ENCODE data around the gene BSCL2. TPM values are rescaled to one million over a fixed set of nuclear protein-coding genes. Genes with fewer than 3 reads are reported as not detected.

BSCL2 gene
- total RNA-seq, 1 donor from 2014 or later, result 23.0 TPM

DNA sequence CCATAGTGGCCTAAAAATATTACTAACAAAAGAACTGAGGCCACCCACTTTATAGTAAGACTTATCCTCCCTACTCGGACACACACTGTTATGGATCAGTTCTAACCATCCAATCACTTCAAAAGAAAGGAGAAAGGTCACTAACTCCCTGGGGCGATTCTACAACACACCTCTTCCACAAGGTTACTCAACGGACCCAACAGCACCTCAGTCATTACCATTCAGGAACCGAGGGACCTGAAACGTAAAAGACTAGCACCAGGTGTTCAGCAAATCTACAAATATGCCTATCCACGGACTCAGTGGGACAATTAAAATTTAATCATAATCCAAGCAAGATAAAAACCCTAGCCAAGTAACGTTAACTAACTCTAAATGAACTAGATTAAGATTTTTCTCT lies 18.4 kb upstream of the BSCL2 start:
- ATAC-seq (no peak), DNase-seq (ENCODE audit: missing footprints) (no peak)
- intact Hi-C loops (cut with DNase I), result loop anchor here (2.0 to 5.0 kb wide), 4 partner anchors 17 to 132 kb away; partner anchors contain the start of genes C11orf98, CSKMT, STX5 and TEX54

DNA sequence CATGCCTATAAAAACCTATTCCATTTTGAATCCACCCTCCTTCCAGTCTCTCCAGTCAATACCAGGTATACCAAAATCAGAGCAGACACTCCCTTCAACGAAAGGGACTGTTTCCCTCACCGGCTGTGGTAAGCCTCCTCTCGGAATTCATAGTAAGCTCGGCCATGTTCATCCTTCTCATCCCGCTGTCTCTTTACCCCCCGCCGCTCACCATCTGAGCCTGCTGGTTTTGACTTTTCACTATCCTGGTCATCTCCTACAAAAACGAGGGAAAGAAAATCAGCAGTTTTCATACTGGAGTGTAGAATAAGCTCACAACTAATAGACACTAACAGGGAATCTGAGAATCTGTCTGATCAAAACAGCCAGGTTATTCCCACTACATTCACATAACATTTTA lies 16.9 kb upstream of the BSCL2 start:
- ATAC-seq (no peak), DNase-seq (ENCODE audit: missing footprints) (no peak)
- intact Hi-C loops (cut with DNase I), result no loop called here

DNA sequence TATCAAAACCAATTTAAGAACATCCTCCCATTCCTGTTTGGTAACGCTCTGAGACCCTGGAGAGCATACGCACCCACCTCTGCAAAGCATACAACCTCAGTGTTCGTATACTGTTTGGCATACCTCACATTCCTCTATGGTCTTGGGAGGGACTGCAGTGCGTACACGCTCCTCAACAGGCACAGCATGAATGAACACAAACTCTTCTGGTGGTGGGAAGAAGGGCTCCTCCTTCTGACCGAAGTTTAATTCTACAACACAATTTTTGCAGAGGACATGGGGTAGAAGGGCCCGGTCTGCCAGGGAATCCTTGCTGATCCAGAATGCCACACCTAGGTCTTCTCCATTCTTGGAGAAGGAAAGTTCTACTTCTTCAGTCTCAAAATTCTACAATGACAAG lies 14.8 kb upstream of the BSCL2 start:
- ATAC-seq (no peak), DNase-seq (ENCODE audit: missing footprints) (no peak)
- intact Hi-C loops (cut with DNase I), result no loop called here

DNA sequence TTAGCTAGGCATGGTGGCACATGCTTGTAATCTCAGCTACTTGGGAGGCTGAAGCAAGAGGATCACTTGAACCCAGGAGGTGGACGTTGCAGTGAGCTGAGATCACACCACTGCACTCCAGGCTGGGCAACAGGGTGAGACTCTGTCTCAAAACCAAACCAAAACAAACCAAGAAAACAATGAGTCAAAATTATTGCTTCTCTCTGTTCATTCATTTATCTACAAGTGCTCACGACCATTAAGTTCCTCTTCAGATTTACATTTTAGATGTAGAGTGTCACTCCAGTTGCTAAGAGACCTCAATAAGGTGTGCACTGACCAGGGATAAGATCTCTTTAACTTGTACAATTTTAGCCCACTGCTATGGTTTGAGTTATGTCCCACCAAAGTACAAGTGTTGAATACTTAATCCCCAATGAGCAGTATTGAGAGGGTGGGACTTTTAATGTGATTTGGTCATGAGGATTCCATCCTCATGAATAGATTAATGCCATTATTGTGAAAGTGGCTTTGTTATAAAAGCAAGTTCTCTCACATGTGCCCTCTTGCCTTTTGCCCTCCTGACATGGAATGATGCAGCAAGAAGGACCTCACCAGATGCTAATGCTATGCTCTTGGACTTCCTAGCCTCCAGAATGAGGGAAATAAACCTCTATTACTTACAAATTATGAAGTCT lies 12.2 kb upstream of the BSCL2 start:
- DNase-seq (ENCODE audit: missing footprints), result no peak
- ATAC-seq, result no peak

DNA sequence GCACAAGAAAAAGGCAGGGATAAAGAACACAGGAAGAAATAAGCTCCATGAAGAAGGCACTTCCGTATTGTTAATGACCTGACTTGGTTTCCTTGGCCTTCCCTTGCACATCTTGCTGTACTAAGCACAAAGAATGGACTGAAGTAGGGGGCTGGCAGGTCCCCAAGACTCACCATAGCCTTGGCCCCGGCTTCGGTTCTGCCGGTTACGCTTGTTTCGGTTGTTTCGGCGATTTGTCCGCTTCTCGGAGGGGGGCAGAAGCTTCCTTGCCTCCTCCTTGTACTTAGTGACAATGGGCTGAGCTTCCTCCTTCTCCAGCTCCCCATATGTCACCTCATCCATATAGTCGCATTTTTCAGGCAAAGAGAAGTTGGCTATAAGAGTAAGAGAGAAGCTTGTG lies 9.6 kb upstream of the BSCL2 start:
- intact Hi-C loops (cut with DNase I), result no loop called here
- ATAC-seq, result no peak
- DNase-seq (ENCODE audit: missing footprints), result no peak

More for the DNA sequence above, 12.2 kb upstream of the BSCL2 start:
- intact Hi-C loops (cut with DNase I), result no loop called here

DNA sequence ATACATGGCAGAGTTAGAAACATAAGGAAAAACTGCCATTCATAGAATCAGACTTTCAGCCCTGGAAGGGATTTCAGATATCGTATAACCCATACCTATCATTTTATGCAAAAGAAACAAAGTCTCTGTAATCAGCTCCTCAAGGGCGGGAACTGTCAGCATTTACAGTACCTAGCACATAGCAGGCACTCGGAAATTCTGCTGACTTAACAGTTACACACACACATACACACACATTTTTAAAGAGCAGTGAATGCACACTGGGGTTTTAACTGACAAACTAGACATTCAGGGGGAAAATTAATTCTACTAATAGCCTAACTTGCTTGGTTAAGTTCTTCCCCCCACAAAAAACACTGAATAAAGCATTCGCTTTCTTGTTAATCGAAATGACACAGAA lies 9.0 kb upstream of the BSCL2 start:
- DNase-seq (ENCODE audit: missing footprints) (no peak), ATAC-seq (no peak)
- intact Hi-C loops (cut with DNase I), result no loop called here

DNA sequence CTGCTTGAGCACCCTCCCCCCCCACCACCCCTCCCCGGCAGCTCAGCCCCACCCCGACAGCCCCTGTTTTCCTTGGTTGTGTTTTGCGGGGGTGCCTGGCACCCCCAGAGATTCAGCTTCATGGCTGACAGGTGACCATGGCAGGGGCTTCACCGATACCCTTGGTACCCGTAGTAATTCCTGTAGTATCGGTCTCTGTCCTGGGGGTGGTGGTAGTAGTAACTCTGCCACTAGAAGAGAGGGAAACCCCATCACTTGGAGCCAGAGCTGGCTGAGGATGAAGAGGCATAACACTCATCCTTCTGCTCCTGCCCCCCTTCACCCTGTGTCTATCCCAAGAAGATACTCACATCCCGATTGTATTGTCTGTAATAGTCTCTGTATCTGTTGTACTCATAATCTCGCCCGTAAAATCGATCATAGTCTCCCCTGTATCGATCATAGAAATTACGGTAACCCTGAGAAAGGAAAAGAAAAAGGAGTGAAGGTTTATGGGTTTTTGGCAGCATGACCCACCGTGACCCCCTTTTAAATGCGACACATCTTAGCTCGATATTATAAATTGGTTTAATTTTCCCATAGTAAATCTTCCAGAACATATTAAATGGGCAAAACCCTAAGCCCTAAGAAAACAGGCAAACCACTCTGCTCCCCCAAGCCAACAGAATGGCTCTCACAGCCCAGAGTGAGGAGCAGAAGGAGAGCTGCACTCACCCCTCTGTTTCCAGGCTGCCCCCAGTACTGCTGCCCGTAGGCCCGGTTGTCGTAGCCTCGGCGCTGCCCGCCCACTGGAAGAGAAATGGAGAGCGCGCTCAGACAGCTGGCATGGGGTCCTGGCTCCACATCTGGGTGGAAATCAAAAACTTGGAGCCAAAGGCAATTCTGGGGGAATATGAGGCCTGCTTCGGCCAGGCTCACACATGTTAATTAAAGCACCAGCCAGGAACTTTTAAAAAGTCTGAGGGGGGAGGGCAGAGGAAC lies 8.2 kb upstream of the BSCL2 start:
- DNase-seq (ENCODE audit: missing footprints) (no peak), ATAC-seq (no peak)
- intact Hi-C loops (cut with DNase I), result no loop called here

DNA sequence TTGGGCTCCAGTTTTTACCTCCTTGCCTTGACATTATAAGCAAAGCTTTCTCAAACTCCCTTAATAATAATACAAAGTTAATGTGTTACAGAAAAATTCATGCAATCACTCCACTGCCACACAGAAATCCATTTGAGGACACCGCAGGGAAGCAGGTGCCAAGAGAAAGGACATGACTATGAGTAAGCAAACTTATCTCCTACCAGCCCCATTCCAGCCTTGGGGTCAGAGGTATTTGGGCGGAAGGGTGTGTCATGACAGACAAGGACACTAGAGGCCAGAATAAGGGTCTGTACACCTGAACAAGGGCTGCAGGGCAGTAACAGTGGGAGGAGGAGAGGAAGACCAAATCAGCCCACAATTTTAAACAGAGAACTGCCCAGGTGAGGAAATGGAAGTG lies 6.1 kb upstream of the BSCL2 start:
- no peak for ATAC-seq
- no peak for DNase-seq (ENCODE audit: missing footprints)
- intact Hi-C loops (cut with DNase I), result no loop called here

DNA sequence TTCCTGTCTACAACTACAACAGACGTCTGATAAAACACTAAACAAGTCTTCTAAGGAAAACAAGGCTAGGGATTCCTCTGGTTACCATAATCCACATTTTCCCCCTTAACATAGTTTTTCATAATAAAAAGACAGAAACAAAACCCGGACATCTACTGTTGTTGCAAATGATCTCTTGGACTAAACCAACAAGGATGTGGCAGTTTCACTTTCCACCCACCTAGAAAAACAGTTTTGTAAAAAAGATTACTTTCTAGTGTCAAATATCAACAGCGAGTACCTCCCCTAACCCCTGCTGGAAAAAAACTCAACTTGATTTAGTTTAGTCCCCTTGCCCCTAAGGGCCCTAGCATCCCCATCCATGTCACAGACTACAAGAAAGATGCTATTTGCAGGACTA lies 5.6 kb upstream of the BSCL2 start:
- no peak for ATAC-seq
- intact Hi-C loops (cut with DNase I), result no loop called here
- no peak for DNase-seq (ENCODE audit: missing footprints)

DNA sequence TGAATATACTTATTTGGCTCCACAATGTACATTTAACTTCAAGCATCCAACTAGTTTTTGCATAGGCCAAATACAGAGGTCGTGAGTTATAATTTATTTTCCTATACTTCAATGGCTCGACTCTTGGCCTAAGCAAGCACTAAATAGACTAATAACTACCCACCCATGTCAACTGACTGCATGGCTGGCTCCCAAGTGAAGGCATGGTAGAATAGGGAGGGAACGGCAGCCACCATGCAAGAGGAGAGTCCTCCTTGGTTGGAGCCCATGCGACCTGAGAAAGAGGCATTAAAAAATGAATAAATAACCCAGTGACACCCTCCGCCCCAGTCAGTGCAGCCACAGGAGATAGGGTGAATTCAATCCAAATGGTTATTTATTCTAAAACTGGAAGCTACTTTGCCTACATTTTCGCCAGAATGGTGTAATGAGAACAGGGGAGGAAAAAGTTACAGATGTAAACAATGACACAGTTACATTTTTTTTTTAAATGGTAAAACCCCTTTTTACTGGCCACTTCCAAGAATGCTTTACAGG lies 5.1 kb upstream of the BSCL2 start:
- ATAC-seq (no peak), DNase-seq (ENCODE audit: missing footprints) (no peak)
- intact Hi-C loops (cut with DNase I), result no loop called here

DNA sequence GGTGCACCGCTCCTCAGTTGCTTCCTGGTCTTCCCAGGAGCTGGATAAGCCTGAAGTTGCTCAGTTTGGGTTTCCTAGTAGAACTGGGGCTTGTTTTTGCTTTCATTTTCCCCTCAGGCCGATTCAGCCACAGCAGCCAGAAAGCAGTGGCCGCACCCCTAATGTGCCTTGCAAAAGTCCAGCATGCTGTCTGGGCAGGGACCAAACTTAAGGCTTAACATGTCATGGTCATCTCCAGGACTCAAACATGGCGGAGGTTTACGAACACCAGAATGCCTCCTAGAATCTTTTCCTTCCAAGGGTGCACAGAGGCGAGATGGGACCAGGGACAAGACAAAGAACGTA lies 2.7 kb upstream of the BSCL2 start:
- DNase-seq (ENCODE audit: missing footprints), result no peak
- no peak for ATAC-seq
- intact Hi-C loops (cut with DNase I), result no loop called here

DNA sequence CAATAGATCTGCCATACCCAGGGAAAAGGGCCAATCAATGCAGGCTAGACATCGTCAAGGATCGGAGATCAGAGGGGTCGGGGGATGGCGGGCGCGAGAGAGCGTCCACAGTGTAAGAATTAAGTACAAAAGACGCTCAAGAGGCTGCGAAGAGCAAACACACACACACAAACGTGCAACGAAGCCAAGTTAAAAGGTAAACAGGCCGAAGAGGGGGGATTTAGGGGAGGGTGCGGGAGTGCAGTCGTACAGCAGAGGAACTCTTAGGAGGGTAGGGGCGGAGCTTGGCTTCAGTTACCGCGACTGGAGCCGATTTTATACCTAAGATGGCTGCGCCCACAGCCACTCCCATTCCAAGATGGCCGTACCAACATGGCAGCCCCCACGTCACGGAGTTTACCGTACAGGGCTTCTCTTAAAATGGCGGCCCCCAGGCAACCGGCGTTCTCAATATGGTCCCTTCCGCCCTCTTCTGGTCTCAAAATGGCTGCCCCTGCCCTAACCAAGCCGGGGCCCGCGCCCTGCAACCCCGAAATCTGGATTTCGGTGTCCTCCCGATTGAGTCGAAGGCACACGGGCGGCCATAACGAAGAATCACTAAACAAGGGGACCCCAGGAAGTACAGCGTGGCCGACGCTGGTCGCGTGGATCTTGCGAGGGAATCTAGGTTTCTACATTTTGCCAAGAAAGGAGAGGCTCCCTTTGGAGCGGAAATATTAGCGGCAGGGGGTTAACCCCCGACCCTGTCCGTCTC lies 2.2 kb upstream of the BSCL2 start:
- peak; percentile 99 for DNase-seq (ENCODE audit: missing footprints)
- peak; percentile 88 for ATAC-seq
- intact Hi-C loops (cut with DNase I), result loop anchor here (2.0 to 10.0 kb wide), 5 partner anchors 17 to 131 kb away; partner anchors contain the start of genes C11orf98, CSKMT, HNRNPUL2 and TMEM179B

DNA sequence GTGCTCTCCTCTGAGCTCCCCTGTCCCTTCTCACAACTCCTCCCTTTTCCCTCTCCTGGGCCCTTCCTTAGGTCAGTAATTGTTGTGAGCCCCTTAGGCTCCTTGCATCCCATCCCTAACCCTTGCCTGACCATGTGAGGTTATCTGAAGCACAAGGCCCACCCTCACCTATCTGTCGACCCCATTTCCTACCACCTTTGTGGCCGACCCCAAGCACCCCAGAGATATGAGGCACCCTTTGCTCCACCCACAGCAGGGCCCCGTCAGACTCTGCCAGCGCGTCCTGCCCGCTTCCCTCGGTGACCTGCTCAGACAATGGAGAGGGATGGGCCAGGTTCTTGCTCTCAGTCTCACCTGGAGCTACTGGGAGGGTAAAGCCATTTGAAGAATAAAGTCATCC lies 1.6 kb upstream of the BSCL2 start:
- DNase-seq (ENCODE audit: missing footprints), result no peak
- ATAC-seq, result no peak
- intact Hi-C loops (cut with DNase I), result loop anchor here (2.0 to 10.0 kb wide), 5 partner anchors 18 to 132 kb away; partner anchors contain the start of genes C11orf98, CSKMT, HNRNPUL2 and TMEM179B

DNA sequence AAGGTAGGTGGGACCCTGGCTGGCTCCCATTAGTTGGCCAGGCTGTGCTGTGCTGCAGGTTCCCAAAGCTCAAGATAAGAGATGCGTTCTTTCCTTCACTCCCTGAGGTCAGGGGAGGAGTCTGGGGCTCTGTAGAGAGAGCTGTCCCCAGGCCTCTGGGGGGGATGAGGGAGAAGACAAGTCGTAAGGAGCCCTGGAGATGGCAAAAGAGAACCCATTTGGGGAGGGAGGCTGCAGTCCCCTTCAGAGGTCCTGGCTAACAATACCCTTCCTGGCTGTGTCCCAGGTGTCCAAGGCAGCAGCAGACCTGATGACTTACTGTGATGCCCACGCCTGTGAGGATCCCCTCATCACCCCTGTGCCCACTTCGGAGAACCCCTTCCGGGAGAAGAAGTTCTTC lies 1.2 kb upstream of the BSCL2 start:
- ATAC-seq (no peak), DNase-seq (ENCODE audit: missing footprints) (no peak)
- intact Hi-C loops (cut with DNase I), result loop anchor here (2.0 to 10.0 kb wide), 5 partner anchors 18 to 132 kb away; partner anchors contain the start of genes C11orf98, CSKMT, HNRNPUL2 and TMEM179B

DNA sequence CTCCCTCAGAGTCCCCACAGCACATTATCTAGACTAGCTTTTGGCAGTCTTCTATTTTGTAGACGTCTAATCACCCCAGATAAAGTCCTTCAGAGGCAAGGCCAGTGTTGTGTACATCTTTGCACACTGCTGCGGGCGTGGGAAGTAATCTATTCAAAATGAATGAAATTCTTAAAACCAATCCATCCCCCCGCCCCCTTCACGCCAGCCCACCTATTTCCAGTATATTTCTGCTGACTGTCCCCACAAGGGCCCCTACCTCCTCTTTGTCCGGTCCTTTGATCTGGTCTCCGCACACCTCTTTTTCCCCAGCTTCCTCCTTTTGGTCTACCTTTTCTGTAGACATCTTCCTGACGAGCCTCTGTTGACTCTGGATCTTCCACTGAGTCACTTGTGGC lies 375 bp downstream of the BSCL2 start:
- ATAC-seq (no peak), DNase-seq (ENCODE audit: missing footprints) (no peak)
- intact Hi-C loops (cut with DNase I), result loop anchor here (5.0 to 10.0 kb wide), 2 partner anchors 40 to 112 kb away; partner anchors contain the start of genes C11orf98, CSKMT and TUT1

DNA sequence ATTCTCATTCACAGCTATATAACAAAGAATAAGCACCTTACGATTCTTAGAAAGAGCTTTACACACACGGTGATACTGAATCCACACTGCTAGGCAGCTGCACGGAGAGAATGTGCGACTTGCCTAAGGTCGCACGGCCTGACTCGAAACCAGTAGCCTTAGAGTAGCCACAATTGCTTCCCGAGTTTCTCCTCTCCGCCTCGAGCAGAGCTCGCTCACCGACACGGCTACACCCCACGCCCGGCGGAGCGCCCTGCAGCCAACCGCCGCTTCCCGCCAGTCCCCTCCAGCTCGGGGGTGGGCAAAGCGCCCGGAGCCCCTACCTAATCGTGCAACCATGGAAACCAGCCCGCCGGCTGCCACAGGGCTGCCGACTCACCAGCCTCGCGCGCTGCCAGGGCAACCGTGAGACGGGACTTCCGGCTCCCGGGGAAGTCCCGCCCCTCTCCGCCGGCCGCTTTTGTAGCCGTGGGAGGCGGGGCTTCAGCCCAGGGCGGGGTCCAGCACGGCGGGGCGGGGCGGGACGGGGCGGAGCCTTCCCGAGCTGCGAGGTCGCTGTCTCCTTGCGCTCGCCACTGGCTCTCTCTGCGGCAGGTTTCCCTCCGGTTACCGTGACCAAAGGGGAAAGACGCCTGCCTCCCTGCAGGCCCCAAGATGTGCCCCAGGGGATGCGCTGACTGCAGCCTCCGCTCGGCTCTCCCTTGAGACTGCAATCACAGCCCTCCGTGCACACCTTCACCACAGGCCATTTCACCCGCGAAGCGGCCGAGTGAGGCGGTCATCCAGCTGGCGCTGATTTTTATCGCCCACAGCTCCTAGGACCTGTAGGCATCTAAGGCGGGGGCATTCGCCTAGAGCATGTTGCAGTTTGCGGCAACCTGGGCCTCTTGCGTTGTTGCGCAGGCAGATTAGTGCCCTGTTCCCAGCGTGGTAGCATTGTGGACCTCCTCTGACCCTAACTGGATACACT lies 1.1 kb downstream of the BSCL2 start:
- DNase-seq (ENCODE audit: missing footprints) (peak; percentile 98), ATAC-seq (peak; percentile 88)
- intact Hi-C loops (cut with DNase I), result loop anchor here (5.0 to 10.0 kb wide), 2 partner anchors 39 to 111 kb away; partner anchors contain the start of genes C11orf98, CSKMT and TUT1

DNA sequence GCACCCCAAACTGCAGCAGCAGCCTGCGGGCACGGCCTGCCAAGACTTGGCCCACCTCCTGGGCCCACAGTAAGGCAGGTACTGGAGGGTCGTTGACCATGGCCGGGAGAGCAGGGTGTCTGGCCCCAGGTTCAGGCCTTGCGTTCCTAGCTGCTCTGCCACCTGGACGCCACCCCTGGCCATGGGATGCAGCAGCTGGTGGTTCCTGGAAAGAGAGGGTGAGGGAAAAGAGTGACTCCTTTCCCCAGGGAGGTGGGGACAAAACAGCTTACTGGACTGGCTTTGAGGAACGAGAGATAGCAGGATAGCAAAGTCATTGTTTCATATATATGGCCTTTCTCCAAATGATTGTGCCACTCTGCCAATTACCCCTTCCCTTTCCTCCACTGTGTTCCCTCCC lies 1.8 kb downstream of the BSCL2 start:
- no peak for ATAC-seq
- DNase-seq (ENCODE audit: missing footprints), result no peak
- intact Hi-C loops (cut with DNase I), result loop anchor here (5.0 to 10.0 kb wide), 2 partner anchors 38 to 111 kb away; partner anchors contain the start of genes C11orf98, CSKMT and TUT1

All from Right ventricle myocardium inferior (tissue), 1 donor.